Heart left ventricle (tissue), 16 donors: ENCODE results near the gene BHLHE40. TPM values are rescaled to one million over a fixed set of nuclear protein-coding genes. Genes with fewer than 3 reads are reported as not detected.
A peak's percentile ranks its signal among the peaks of the same experiment; 100 is the strongest.

Experiments used
- ATAC-seq, 4 donors: fragments of 200-7000 bp; cut with Tn5 transposase; one replicate each; pipeline ENCODE4 v1.9.1; 2020 to 2022; ENCODE audit warnings: moderate library complexity in 4 of 4, mild to moderate bottlenecking in 3 of 4, moderate number of reproducible peaks in 1 of 4
- DNase-seq, 5 donors: peaks; one replicate each; pipeline ENCODE4 v3.0.0-alpha.2; 2020
- H3K27ac ChIP-seq, 12 donors: fragments of 200-600 bp; sonication (generic) in 4 of 12; one replicate each; pipeline versions ENCODE4 v1.5.0 to v1.8.0; 2016 to 2022; ENCODE audit warnings: mild to moderate bottlenecking in 2 of 12
- H3K27me3 ChIP-seq, 9 donors: fragments of 200-600 bp; sonication (generic) in 2 of 9; one replicate each; pipeline versions ENCODE4 v1.5.1 to v1.8.0; 2016 to 2022; ENCODE audit warnings: mild to moderate bottlenecking in 3 of 9
- H3K36me3 ChIP-seq, 9 donors: fragments of 200-600 bp; sonication (generic) in 2 of 9; one replicate each; pipeline versions ENCODE4 v1.5.0 to v1.8.0; 2018 to 2022; ENCODE audit warnings: mild to moderate bottlenecking in 2 of 9
- H3K4me1 ChIP-seq, 12 donors: fragments of 200-600 bp; sonication (generic) in 4 of 12; one replicate each; pipeline versions ENCODE4 v1.5.0 to v1.8.0; 2016 to 2022; ENCODE audit warnings: mild to moderate bottlenecking in 3 of 12
- H3K4me3 ChIP-seq, 12 donors: fragments of 200-600 bp; sonication (generic) in 4 of 12; one replicate each; pipeline versions ENCODE4 v1.5.0 to v1.8.0; 2017 to 2022; ENCODE audit warnings: mild to moderate bottlenecking in 9 of 12, moderate library complexity in 4 of 12
- H3K9me3 ChIP-seq, 12 donors: fragments of 200-600 bp; sonication (generic) in 4 of 12; one replicate each; pipeline versions ENCODE4 v1.5.0 to v1.8.0; 2016 to 2022; ENCODE audit warnings: mild to moderate bottlenecking in 1 of 12
- CTCF ChIP-seq, 12 donors: fragments of 200-600 bp; sonication (generic) in 4 of 12; IDR thresholded peaks; one replicate each; pipeline versions ENCODE4 v1.5.0 to v1.8.0; 2018 to 2022; ENCODE audit warnings: antibody characterized with exemption in 12 of 12, mild to moderate bottlenecking in 5 of 12
- POLR2A ChIP-seq, 2 donors: fragments of 450-650 bp; IDR thresholded peaks; one replicate each; pipeline ENCODE4 v1.6.1; 2017; ENCODE audit warnings: antibody characterized with exemption in 2 of 2, mild to moderate bottlenecking in 2 of 2, moderate library complexity in 2 of 2
- WGBS, 4 donors: extraction: QIAGEN DNeasy Blood & Tissue Kit in 2 of 4; methylation state at CpG; one replicate each; pipeline versions ENCODE4 v1.1.5 to v1.1.7; 2013 to 2018; 5-methylcytosine and 5-hydroxymethylcytosine counted together
- intact Hi-C, 10 donors: fragments of 100-400 bp; cut with DNase I; formaldehyde crosslinking; loops; one replicate each; pipeline versions ENCODE4 v1.11.1 to v1.14.2; 2022
- polyA plus RNA-seq, 2 donors: library from polyadenylated mRNA; stranded (reverse); fragments of 200-250 nt; gene quantifications; one replicate each; pipeline ENCODE4 v1.2.3, GENCODE V29; 2013
- total RNA-seq, 9 donors: library from RNA; depleted of rRNA in 2 of 9; stranded (reverse); fragments of >200 nt in 2 of 9; fragmentation: NEBNext Ultra II Directional in 3 of 9; extraction: Animal tissue kit (Norgen Biotek cat#: 25700) in 3 of 9; gene quantifications; one replicate each; pipeline versions ENCODE4 v1.1.0 to v1.2.4, GENCODE V29; 2016 to 2023
- donor health status: ischemic (EF 13 %, LVEDD 7.1; RV severe dilation, severe dysfunction).
- donor health status: healthy with polysubstance abuse.
- donor health status: DM: no; HTN: yes; CAD: no.
- donor health status: DM: no; HTN: no; CAD: no.
- donor health status: ischemic (EF 25% LVEDD 6.9; RV normal size, moderate dysfunction).
- donor health status: ischemic (EF 25% LVEDD 5.7; RV mildly dilated, moderate dysfunction).
- donor health status: healthy.
- donor health status: DM: yes; HTN: yes; CAD: no.
- donor health status: ischemic (EF 35%, LVEDD 5.7; RV mildly dilated, moderate dysfunction).
- donor health status: nonischemic (EF 11% LVEDD 7.7; RV severe dilation, severe dysfunction).
- donor health status: DM: yes; HTN: yes; CAD: no.
- donor health status: PGD.
- donor health status: ischemic (EF 29% LVEDD 5.4; RV normal size, mild dysfunction).
- donor health status: nonischemic (EF 23%, LVEDD 6.1; RV moderate dilation, normal function).

The BHLHE40 gene
- total and polyA plus RNA-seq, 11 donors = 8.5 to 109 (median 33.8) TPM

DNA sequence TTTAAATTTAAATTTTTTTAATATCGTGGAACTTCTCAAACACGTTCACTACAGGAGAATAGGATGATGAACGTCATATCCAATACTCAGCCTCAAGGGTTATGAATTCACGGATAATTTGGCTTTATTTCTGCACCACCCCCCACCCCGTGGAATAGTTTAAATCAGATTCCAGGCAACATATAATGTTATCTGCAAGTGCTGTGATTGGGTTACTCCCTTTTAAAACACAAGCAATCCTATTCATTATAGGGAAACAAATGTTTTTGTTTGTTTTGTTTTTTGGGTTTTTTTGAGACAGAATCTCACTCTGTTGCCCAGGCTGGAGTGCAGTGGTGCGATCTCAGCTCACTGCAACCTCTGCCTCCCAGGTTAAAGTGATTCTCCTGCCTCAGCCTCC lies 30.9 kb downstream of the BHLHE40 start:
- Histone ChIP-seq H3K27ac (no peak overlapping the region), H3K9me3 (no peaks in the 10 kb centered on the region), H3K4me3 (no peak overlapping the region), H3K36me3 (no peaks in the 10 kb centered on the region), H3K27me3 (no peaks in the 10 kb centered on the region), H3K4me1 (peaks cover 0 to 55% (median 11%) of the 10 kb centered on the region in 12 donors)
- no peak for ATAC-seq
- intact Hi-C loops = no loop called here
- no peak for DNase-seq
- 89 to 93% (median 90%) methylated on average over 6 of the region's 6 CpGs for WGBS, 4 donors
- no peak for TF ChIP-seq CTCF (IDR thresholded peaks at IDR 0.05)
- TF ChIP-seq POLR2A (IDR thresholded peaks at IDR 0.05) = no peak

DNA sequence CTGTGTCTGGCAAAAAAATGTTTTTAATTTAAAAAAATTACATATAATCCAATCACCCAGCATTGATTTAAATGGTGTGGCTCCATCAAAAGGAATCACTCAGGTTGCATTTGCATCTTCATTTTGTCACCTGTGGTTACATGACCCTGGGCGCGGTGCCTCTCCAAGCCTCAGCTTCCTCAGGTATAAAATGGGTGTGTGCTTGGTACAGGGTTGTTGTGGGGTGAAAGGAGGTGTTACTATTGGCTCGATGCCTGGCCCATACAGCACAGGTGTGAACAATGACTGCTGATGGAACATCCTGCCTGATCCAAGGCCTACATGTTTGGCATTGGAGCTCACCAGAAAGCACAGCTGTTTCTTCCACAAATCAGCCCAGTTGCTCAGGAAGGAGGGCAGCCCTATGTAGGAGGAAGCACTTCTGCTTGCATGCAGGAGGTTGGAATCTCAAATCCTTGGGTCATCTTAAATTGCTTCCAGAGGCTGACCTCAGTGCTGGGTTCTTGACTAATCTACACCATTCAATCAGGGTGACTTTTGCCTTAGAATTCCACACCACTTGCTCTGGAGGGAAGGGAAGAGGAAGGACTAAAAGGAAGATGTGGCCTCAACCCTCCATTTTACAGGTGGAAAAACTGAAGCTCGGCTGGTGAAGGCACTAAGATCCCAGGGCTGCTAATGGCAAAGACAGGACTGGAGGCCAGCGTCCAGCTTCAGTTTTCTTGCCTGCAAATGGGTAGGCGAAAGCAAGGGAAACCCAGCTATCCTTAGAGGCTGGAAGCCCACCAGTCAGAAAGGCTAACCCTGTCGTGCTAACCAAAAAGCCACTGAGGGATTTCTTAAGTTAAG lies 31.7 kb downstream of the BHLHE40 start:
- TF ChIP-seq CTCF (IDR thresholded peaks at IDR 0.05) (no peak), POLR2A (IDR thresholded peaks at IDR 0.05) (no peak)
- DNase-seq (no peak), ATAC-seq (peak in 2 of 4 donors; percentile 17 to 47)
- peaks cover 0 to 55% (median 12%) of the 10 kb centered on the region in 12 donors for H3K4me1 ChIP-seq
- H3K27ac ChIP-seq = peak overlapping the region in 2 of 12 donors; percentile 9 to 71
- H3K36me3 ChIP-seq = no peaks in the 10 kb centered on the region
- 83 to 91% (median 87%) methylated on average over 7 of the region's 7 CpGs for WGBS, 4 donors
- no peak overlapping the region for H3K4me3 ChIP-seq
- intact Hi-C loops = no loop called here
- no peaks in the 10 kb centered on the region for H3K27me3 ChIP-seq
- no peaks in the 10 kb centered on the region for H3K9me3 ChIP-seq

DNA sequence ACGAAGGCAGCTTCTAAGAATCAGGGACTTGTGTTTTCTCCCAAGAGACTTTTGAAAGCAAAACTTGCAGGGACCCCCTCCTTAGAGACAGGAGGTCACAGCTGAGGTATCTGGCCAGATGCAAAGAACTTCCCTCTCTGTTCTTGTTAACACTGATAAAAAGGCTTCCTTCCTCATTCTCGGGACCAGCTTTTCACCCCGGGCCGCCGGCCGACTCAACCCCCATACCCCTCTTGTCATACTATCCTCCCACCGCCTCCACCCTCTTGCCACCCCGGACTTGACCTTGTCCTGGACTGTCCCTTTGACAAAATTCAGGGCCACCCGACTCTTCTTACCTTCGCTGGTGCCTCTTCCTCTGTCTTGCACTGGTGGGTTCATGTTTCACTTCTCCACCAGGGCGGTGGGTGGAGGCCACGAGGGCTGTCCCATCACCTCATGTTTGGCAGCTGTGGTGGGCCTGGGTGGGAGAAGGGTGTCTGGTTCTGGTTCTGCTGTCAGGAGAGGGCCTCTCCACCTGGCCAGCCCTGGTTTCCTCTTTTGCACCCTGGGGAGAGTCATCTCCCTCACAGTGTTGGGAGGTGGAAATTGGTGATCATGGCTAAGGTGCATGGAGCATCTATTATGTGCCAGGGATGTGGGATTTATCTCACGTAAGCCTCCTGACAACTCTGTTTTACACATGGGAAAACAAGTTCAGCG lies 32.5 kb downstream of the BHLHE40 start:
- WGBS, 4 donors = 64 to 72% (median 69%) methylated on average over 14 of the region's 14 CpGs
- DNase-seq (no peak), ATAC-seq (no peak)
- TF ChIP-seq POLR2A (IDR thresholded peaks at IDR 0.05) (no peak), CTCF (IDR thresholded peaks at IDR 0.05) (no peak)
- Histone ChIP-seq H3K36me3 (no peaks in the 10 kb centered on the region), H3K4me3 (peak overlapping the region in 1 of 12 donors; percentile 8), H3K9me3 (no peaks in the 10 kb centered on the region), H3K27me3 (no peaks in the 10 kb centered on the region), H3K4me1 (peaks cover 0 to 56% (median 18%) of the 10 kb centered on the region in 12 donors), H3K27ac (peak overlapping the region in 2 of 12 donors; percentile 9 to 71)
- intact Hi-C loops = no loop called here

GRCh38 chr3:5012367-5012766 lies 33.1 kb downstream of the BHLHE40 start:
- no peaks in the 10 kb centered on the region for H3K9me3 ChIP-seq
- no peak for TF ChIP-seq POLR2A (IDR thresholded peaks at IDR 0.05)
- TF ChIP-seq CTCF (IDR thresholded peaks at IDR 0.05) = no peak
- no peak overlapping the region for H3K4me3 ChIP-seq
- peaks cover 0 to 56% (median 21%) of the 10 kb centered on the region in 12 donors for H3K4me1 ChIP-seq
- ATAC-seq (no peak), DNase-seq (no peak)
- H3K27me3 ChIP-seq = no peaks in the 10 kb centered on the region
- no peaks in the 10 kb centered on the region for H3K36me3 ChIP-seq
- H3K27ac ChIP-seq = peak overlapping the region in 1 of 12 donors; percentile 71
- WGBS, 4 donors = 20 to 54% (median 34%) methylated on average over 2 of the region's 2 CpGs
- intact Hi-C loops = no loop called here
